HG02852 (cell line): Measurements from ENCODE around the gene SGO2.
A peak's percentile ranks its signal among the peaks of the same experiment; 100 is the strongest.

ENCODE experiments used
- ATAC-seq: cut with Tn5 transposase; IDR thresholded peaks from one replicate; pipeline ENCODE4 v1.9.1; 2021; ENCODE audit warnings: mild to moderate bottlenecking, moderate library complexity; ENCODE audit not compliant: unreplicated experiment

The SGO2 gene

GRCh38 chr2:200525882-200526651 is at the start of gene SGO2:
SGO2 (plus strand) TSS chr2:200526207; CDS start chr2:200532976, 6,769 bp downstream.
- ATAC-seq: peak; percentile 100

- ATAC-seq: no peak
Observed at GRCh38 chr2:200476836-200477235, 49.2 kb upstream of the SGO2 start.

GRCh38 chr2:200477667-200478131 is 48.3 kb upstream of the SGO2 start:
- ATAC-seq: no peak

- ATAC-seq: no peak
Observed at GRCh38 chr2:200479692-200480265, 46.2 kb upstream of the SGO2 start.

- ATAC-seq: no peak
Observed at GRCh38 chr2:200482194-200482593, 43.8 kb upstream of the SGO2 start.

GRCh38 chr2:200483729-200484198 is 42.2 kb upstream of the SGO2 start:
- peak; percentile 58 for ATAC-seq

GRCh38 chr2:200484934-200485333 is 41.1 kb upstream of the SGO2 start:
- no peak for ATAC-seq

- ATAC-seq: no peak
Observed at GRCh38 chr2:200486529-200486928, 39.5 kb upstream of the SGO2 start.

- ATAC-seq: no peak
Observed at GRCh38 chr2:200488169-200488568, 37.8 kb upstream of the SGO2 start.

GRCh38 chr2:200490001-200490400 is 36.0 kb upstream of the SGO2 start:
- ATAC-seq: no peak

GRCh38 chr2:200492656-200493055 is 33.4 kb upstream of the SGO2 start:
- ATAC-seq: no peak

- ATAC-seq: no peak
Observed at GRCh38 chr2:200494048-200494447, 32.0 kb upstream of the SGO2 start.

GRCh38 chr2:200496696-200497095 is 29.3 kb upstream of the SGO2 start:
- ATAC-seq: no peak

GRCh38 chr2:200498402-200499162 is 27.4 kb upstream of the SGO2 start:
- ATAC-seq: no peak

- no peak for ATAC-seq
Observed at GRCh38 chr2:200502196-200502595, 23.8 kb upstream of the SGO2 start.

GRCh38 chr2:200506679-200507078 is 19.3 kb upstream of the SGO2 start:
- ATAC-seq: no peak

GRCh38 chr2:200507179-200507578 is 18.8 kb upstream of the SGO2 start:
- no peak for ATAC-seq

- ATAC-seq: peak; percentile 0
Observed at GRCh38 chr2:200509235-200509611, 16.8 kb upstream of the SGO2 start.

GRCh38 chr2:200509612-200510433 is 16.2 kb upstream of the SGO2 start, which contains the start of gene KCTD18:
KCTD18 (minus strand) TSS chr2:200510068; CDS start chr2:200507016, 3,052 bp downstream.
- ATAC-seq: peak; percentile 98

- ATAC-seq: no peak
Observed at GRCh38 chr2:200515155-200515554, 10.9 kb upstream of the SGO2 start.

- no peak for ATAC-seq
Observed at GRCh38 chr2:200523158-200523557, 2.8 kb upstream of the SGO2 start.
